HPDE6-E6E7 (cell line): Measurements from ENCODE around the gene CCDC40.
"Not testable (repeated sequence)": the region's sequence is repeated elsewhere in the genome, so short reads cannot be mapped to it uniquely, and the experiment has no call there.

Experiments
- DNase-seq: peaks from one replicate; pipeline ENCODE4 v3.0.0; 2011; ENCODE audit warnings: missing footprints; ENCODE audit errors: extremely low spot score

CCDC40 gene

GRCh38 chr17:80081596-80081995 is 45.2 kb downstream of the CCDC40 start:
- DNase-seq, result no peak

GRCh38 chr17:80082403-80083135 is 46.1 kb downstream of the CCDC40 start:
- peak; percentile 54 for DNase-seq

GRCh38 chr17:80083136-80083661 is 46.8 kb downstream of the CCDC40 start:
- no peak for DNase-seq

- DNase-seq, result no peak
These were observed 48.3 kb downstream of the CCDC40 start for GRCh38 chr17:80084773-80085172.

- no peak for DNase-seq
These were observed 49.6 kb downstream of the CCDC40 start for GRCh38 chr17:80086081-80086480.

- no peak for DNase-seq
These were observed 50.2 kb downstream of the CCDC40 start for GRCh38 chr17:80086616-80087015.

GRCh38 chr17:80087346-80088265 is 51.2 kb downstream of the CCDC40 start:
- DNase-seq, result no peak

GRCh38 chr17:80089762-80090161 is 53.3 kb downstream of the CCDC40 start:
- DNase-seq, result no peak

GRCh38 chr17:80090164-80090563 is 53.7 kb downstream of the CCDC40 start:
- DNase-seq, result not testable (repeated sequence)

- no peak for DNase-seq
These were observed 54.9 kb downstream of the CCDC40 start for GRCh38 chr17:80091376-80091775.

GRCh38 chr17:80092959-80093358 is 56.5 kb downstream of the CCDC40 start:
- DNase-seq, result no peak

GRCh38 chr17:80095038-80095843 is 58.8 kb downstream of the CCDC40 start:
- no peak for DNase-seq

GRCh38 chr17:80095844-80096475 is 59.5 kb downstream of the CCDC40 start:
- no peak for DNase-seq

GRCh38 chr17:80096561-80097021 is 60.1 kb downstream of the CCDC40 start:
- DNase-seq, result no peak

GRCh38 chr17:80097127-80097621 is 60.7 kb downstream of the CCDC40 start:
- DNase-seq, result no peak

- no peak for DNase-seq
These were observed 61.6 kb downstream of the CCDC40 start for GRCh38 chr17:80097844-80098691.

- DNase-seq, result no peak
These were observed 63.0 kb downstream of the CCDC40 start for GRCh38 chr17:80099291-80100034.

GRCh38 chr17:80100035-80100323 is 63.5 kb downstream of the CCDC40 start:
- no peak for DNase-seq
